Measurements from ENCODE around the gene TBX2.

TBX2 gene

GRCh38 chr17:61404913-61405685 lies 5.5 kb downstream of the TBX2 start:
- Histone ChIP-seq H3K36me3 (no peaks in the 10 kb centered on the region), H3K27me3 (peaks cover 100% of the 10 kb centered on the region), H3K4me1 (ENCODE audit: control insufficient read depth in 1 of 2, insufficient read depth in 1 of 2, low read depth in 1 of 2, low read length in 1 of 2) (peaks cover 36 to 53% of the 10 kb centered on the region in 2 experiments), H3K4me3 (ENCODE audit: low read depth in 1 of 2, low read length in 1 of 2) (no peak overlapping the region), H3K9me3 (no peaks in the 10 kb centered on the region), H3K27ac (no peak overlapping the region)
- TF ChIP-seq, protein P1, sequence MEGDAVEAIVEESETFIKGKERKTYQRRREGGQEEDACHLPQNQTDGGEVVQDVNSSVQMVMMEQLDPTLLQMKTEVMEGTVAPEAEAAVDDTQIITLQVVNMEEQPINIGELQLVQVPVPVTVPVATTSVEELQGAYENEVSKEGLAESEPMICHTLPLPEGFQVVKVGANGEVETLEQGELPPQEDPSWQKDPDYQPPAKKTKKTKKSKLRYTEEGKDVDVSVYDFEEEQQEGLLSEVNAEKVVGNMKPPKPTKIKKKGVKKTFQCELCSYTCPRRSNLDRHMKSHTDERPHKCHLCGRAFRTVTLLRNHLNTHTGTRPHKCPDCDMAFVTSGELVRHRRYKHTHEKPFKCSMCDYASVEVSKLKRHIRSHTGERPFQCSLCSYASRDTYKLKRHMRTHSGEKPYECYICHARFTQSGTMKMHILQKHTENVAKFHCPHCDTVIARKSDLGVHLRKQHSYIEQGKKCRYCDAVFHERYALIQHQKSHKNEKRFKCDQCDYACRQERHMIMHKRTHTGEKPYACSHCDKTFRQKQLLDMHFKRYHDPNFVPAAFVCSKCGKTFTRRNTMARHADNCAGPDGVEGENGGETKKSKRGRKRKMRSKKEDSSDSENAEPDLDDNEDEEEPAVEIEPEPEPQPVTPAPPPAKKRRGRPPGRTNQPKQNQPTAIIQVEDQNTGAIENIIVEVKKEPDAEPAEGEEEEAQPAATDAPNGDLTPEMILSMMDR (IDR thresholded peaks at IDR 0.05): no peak

- Histone ChIP-seq H3K4me3 (ENCODE audit: low read depth in 1 of 2, low read length in 1 of 2) (no peak overlapping the region), H3K27ac (no peak overlapping the region), H3K9me3 (no peaks in the 10 kb centered on the region), H3K36me3 (no peaks in the 10 kb centered on the region), H3K27me3 (peaks cover 100% of the 10 kb centered on the region), H3K4me1 (ENCODE audit: control insufficient read depth in 1 of 2, insufficient read depth in 1 of 2, low read depth in 1 of 2, low read length in 1 of 2) (peaks cover 43 to 55% of the 10 kb centered on the region in 2 experiments)
- TF ChIP-seq, protein P1 (IDR thresholded peaks at IDR 0.05): no peak
Observed at GRCh38 chr17:61405686-61406536, 6.3 kb downstream of the TBX2 start.

- Histone ChIP-seq H3K27me3 (peaks cover 100% of the 10 kb centered on the region), H3K4me1 (ENCODE audit: control insufficient read depth in 1 of 2, insufficient read depth in 1 of 2, low read depth in 1 of 2, low read length in 1 of 2) (peaks cover 49 to 60% of the 10 kb centered on the region in 2 experiments), H3K4me3 (ENCODE audit: low read depth in 1 of 2, low read length in 1 of 2) (no peak overlapping the region), H3K9me3 (no peaks in the 10 kb centered on the region), H3K27ac (no peak overlapping the region), H3K36me3 (no peaks in the 10 kb centered on the region)
- TF ChIP-seq, protein P1 (IDR thresholded peaks at IDR 0.05): no peak
Observed at GRCh38 chr17:61406537-61406845, 6.8 kb downstream of the TBX2 start.

DNA sequence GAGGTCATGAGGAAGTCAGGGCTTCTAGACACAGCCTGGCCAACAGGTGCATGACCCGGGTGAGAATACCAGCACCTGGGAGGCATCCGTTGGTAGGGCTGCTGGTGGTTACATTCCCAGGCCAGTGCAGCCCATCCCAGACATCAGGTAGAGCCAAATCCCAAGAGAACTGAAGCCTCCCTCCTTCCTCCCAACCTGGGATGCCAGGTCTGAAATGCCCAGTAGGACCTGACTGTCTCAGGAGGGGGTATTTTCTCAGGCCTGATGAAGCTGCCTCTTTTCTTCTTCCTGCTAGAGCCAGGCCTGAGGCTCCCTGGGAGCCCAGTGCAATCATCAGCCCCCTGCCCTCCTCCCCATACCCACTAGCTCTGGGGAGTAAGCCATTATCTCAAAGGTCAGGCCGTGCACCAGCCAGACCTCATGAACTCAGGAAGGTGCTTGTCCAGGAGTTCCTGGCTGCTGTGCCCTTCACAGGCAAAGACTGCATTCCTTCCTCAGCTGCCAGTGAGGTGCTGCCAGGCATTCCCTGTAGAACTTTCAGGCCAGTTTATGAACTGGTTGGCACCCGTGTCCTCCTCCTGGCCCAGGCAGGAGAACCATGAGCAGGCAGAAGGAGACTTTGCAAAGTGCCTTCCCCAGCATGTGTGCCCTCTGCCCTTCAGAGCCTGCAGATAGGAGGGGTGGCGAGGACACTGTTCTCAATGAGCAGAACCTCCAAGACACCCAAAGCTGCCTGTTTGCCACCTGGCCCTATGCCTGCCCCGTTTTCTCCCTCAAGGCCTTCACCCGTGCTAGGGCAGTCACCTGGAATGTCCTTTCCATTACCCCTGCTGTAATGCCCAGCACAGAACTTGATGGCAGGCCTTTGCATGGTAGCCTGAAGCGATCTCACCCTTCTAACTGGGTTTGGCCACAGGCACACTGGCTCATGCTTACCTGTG lies 7.6 kb downstream of the TBX2 start:
- H3K27me3 ChIP-seq: peaks cover 100% of the 10 kb centered on the region
- H3K9me3 ChIP-seq: no peaks in the 10 kb centered on the region
- no peak overlapping the region for H3K4me3 ChIP-seq (ENCODE audit: low read depth in 1 of 2, low read length in 1 of 2)
- no peak overlapping the region for H3K27ac ChIP-seq
- TF ChIP-seq, protein P1 (IDR thresholded peaks at IDR 0.05): no peak
- peaks cover 56 to 68% of the 10 kb centered on the region in 2 experiments for H3K4me1 ChIP-seq (ENCODE audit: control insufficient read depth in 1 of 2, insufficient read depth in 1 of 2, low read depth in 1 of 2, low read length in 1 of 2)
- no peaks in the 10 kb centered on the region for H3K36me3 ChIP-seq
